Mesothelial cell of epicardium (in vitro differentiated cells): ENCODE data around the gene SLC16A4. TPM values are rescaled to one million over a fixed set of nuclear protein-coding genes. Genes with fewer than 3 reads are reported as not detected.
A peak's percentile ranks its signal among the peaks of the same experiment; 100 is the strongest.

Experiments
- DNase-seq, 2 experiments: peaks; one replicate each; pipeline ENCODE4 v3.0.0; 2021; ENCODE audit warnings: low spot score in 2 of 2; ENCODE audit not compliant: unreplicated experiment in 2 of 2
- H3K27ac Mint-ChIP-seq: 2 replicates; pipeline ENCODE4 v1.8.0; 2021; ENCODE audit warnings: mixed read lengths
- H3K27me3 Mint-ChIP-seq: 2 replicates; pipeline ENCODE4 v1.8.0; 2021; ENCODE audit warnings: low read depth, mixed read lengths
- H3K36me3 Mint-ChIP-seq: 2 replicates; pipeline ENCODE4 v1.8.0; 2021; ENCODE audit warnings: mixed read lengths
- H3K4me1 Mint-ChIP-seq: 2 replicates; pipeline ENCODE4 v1.8.0; 2021; ENCODE audit warnings: mixed read lengths
- H3K4me3 Mint-ChIP-seq: 2 replicates; pipeline ENCODE4 v1.8.0; 2021; ENCODE audit warnings: mild to moderate bottlenecking, moderate library complexity, mixed read lengths
- H3K9me3 Mint-ChIP-seq: 2 replicates; pipeline ENCODE4 v1.8.0; 2021; ENCODE audit warnings: mixed read lengths
- total RNA-seq: library from RNA; stranded (reverse); gene quantifications from 3 replicates; pipeline ENCODE4 v1.2.1, GENCODE V29; 2021
- TF ChIP-seq, protein P1 (sequence below): fragments of 200-600 bp; sonication (generic); IDR thresholded peaks from one replicate; pipeline ENCODE4 v1.5.0; 2021; ENCODE audit warnings: antibody characterized with exemption; ENCODE audit not compliant: unreplicated experiment

The SLC16A4 gene
- total RNA-seq, 1 donor from 2014 or later = 13.7 TPM

- DNase-seq = no peak
- Mint-ChIP-seq H3K4me1 (peaks cover 6% of the 10 kb centered on the region), H3K36me3 (peaks cover 28% of the 10 kb centered on the region), H3K9me3 (no peaks in the 10 kb centered on the region), H3K27ac (no peak overlapping the region), H3K4me3 (no peak overlapping the region), H3K27me3 (no peaks in the 10 kb centered on the region)
- TF ChIP-seq, protein P1, sequence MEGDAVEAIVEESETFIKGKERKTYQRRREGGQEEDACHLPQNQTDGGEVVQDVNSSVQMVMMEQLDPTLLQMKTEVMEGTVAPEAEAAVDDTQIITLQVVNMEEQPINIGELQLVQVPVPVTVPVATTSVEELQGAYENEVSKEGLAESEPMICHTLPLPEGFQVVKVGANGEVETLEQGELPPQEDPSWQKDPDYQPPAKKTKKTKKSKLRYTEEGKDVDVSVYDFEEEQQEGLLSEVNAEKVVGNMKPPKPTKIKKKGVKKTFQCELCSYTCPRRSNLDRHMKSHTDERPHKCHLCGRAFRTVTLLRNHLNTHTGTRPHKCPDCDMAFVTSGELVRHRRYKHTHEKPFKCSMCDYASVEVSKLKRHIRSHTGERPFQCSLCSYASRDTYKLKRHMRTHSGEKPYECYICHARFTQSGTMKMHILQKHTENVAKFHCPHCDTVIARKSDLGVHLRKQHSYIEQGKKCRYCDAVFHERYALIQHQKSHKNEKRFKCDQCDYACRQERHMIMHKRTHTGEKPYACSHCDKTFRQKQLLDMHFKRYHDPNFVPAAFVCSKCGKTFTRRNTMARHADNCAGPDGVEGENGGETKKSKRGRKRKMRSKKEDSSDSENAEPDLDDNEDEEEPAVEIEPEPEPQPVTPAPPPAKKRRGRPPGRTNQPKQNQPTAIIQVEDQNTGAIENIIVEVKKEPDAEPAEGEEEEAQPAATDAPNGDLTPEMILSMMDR = no peak
Measured at GRCh38 chr1:110360431-110360830, 30.4 kb downstream of the SLC16A4 start.

DNA sequence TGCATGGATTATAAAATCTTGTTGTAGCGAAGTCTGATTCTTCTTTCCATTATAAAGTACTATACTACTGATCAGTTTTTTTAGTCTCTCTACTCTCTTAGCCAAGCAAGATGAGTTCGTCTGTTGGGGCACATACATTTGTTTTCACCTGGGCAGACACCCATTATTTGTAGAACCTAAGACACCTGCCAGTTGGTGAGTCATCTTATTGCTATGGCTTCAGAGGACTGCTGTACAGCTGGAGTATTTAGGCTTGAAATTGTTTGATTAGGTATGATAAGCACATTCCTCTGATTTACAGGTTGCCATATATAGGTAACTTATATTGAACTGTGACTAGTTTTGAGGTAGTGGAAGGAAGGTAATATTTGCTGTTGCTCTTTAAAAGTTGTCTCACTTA, 34.4 kb downstream of the SLC16A4 start:
- TF ChIP-seq, protein P1 = no peak
- DNase-seq = no peak
- H3K27ac Mint-ChIP-seq = no peak overlapping the region
- peaks cover 8% of the 10 kb centered on the region for H3K4me1 Mint-ChIP-seq
- no peaks in the 10 kb centered on the region for H3K9me3 Mint-ChIP-seq
- H3K27me3 Mint-ChIP-seq = no peaks in the 10 kb centered on the region
- peaks cover 12% of the 10 kb centered on the region for H3K36me3 Mint-ChIP-seq
- no peak overlapping the region for H3K4me3 Mint-ChIP-seq

DNA sequence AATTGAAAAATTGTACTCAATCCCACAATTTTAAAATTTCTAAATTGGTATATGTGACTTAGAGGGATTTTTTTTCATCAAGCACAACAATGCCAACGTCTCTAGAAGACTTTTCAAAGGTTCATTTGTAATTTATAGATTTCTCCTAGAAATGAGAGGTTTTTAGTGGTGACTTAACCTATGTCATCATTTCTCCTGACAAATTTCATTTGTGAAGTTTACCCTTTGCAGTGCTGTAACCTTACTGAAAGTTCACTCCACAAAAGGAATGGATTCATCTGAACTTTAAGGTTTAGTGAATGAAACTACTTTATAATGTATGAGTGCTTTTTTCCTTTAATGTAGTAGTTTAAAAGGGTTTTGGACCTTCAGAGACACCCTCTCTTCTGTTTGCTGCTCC, 35.5 kb downstream of the SLC16A4 start:
- Mint-ChIP-seq H3K4me3 (no peak overlapping the region), H3K4me1 (peaks cover 11% of the 10 kb centered on the region)

GRCh38 chr1:110350360-110350759, 40.5 kb downstream of the SLC16A4 start:
- H3K36me3 Mint-ChIP-seq = peaks cover 5% of the 10 kb centered on the region
- no peak overlapping the region for H3K27ac Mint-ChIP-seq
- no peaks in the 10 kb centered on the region for H3K27me3 Mint-ChIP-seq
- no peak for DNase-seq
- H3K4me1 Mint-ChIP-seq = peaks cover 35% of the 10 kb centered on the region
- TF ChIP-seq, protein P1 = no peak
- H3K4me3 Mint-ChIP-seq = no peak overlapping the region
- no peaks in the 10 kb centered on the region for H3K9me3 Mint-ChIP-seq

More for the DNA sequence above, 35.5 kb downstream of the SLC16A4 start:
- no peaks in the 10 kb centered on the region for H3K9me3 Mint-ChIP-seq
- no peaks in the 10 kb centered on the region for H3K27me3 Mint-ChIP-seq
- no peak for DNase-seq
- H3K27ac Mint-ChIP-seq = no peak overlapping the region
- H3K36me3 Mint-ChIP-seq = peaks cover 6% of the 10 kb centered on the region
- TF ChIP-seq, protein P1 = no peak

GRCh38 chr1:110348771-110349170, 42.1 kb downstream of the SLC16A4 start:
- no peaks in the 10 kb centered on the region for H3K27me3 Mint-ChIP-seq
- H3K4me1 Mint-ChIP-seq = peaks cover 44% of the 10 kb centered on the region
- DNase-seq = no peak
- H3K4me3 Mint-ChIP-seq = no peak overlapping the region
- TF ChIP-seq, protein P1 = no peak
- peaks cover 8% of the 10 kb centered on the region for H3K36me3 Mint-ChIP-seq
- no peaks in the 10 kb centered on the region for H3K9me3 Mint-ChIP-seq
- H3K27ac Mint-ChIP-seq = peak overlapping the region; percentile 67

DNA sequence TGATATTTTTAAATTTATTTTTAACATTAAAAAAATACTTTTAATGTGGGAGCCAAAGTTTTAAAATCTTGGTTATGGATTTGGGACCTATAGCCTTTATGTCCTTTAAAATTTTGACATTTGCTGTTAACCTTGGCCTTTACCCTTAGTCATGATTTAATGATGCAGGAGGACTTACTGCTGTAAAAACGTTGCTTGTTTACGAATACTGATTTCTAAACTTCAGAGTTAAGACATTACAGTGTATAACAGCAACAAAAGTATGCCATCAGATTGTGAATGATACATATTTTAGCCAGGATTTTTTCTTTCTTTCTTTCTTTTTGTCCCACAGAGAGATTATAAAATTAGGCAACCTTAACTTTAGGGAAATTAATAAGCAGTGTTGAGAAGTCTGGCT, 42.8 kb downstream of the SLC16A4 start:
- no peaks in the 10 kb centered on the region for H3K27me3 Mint-ChIP-seq
- no peaks in the 10 kb centered on the region for H3K9me3 Mint-ChIP-seq
- peaks cover 11% of the 10 kb centered on the region for H3K36me3 Mint-ChIP-seq
- no peak for DNase-seq
- TF ChIP-seq, protein P1 = no peak
- H3K4me3 Mint-ChIP-seq = no peak overlapping the region
- H3K4me1 Mint-ChIP-seq = peaks cover 51% of the 10 kb centered on the region
- peak overlapping the region; percentile 54 for H3K27ac Mint-ChIP-seq
